ENCODE measurements around the gene SCAP.
A peak's percentile ranks its signal among the peaks of the same experiment; 100 is the strongest.
"Not testable (repeated sequence)": the region's sequence is repeated elsewhere in the genome, so short reads cannot be mapped to it uniquely, and the experiment has no call there.

SCAP gene

GRCh38 chr3:47475570-47476329 is at the start of gene SCAP:
SCAP (minus strand) TSS chr3:47475941; CDS start chr3:47442993, 32,948 bp downstream.
- peak; percentile 79 for DNase-seq

- no peak for DNase-seq
These were observed 47.8 kb upstream of the SCAP start for GRCh38 chr3:47523310-47524073.

GRCh38 chr3:47522082-47522987 is 46.6 kb upstream of the SCAP start:
- peak; percentile 70 for DNase-seq

GRCh38 chr3:47520756-47521155 is 45.0 kb upstream of the SCAP start:
- DNase-seq: no peak

GRCh38 chr3:47517937-47518336 is 42.2 kb upstream of the SCAP start:
- no peak for DNase-seq

- no peak for DNase-seq
These were observed 40.2 kb upstream of the SCAP start for GRCh38 chr3:47515864-47516319.

GRCh38 chr3:47515100-47515499 is 39.4 kb upstream of the SCAP start:
- DNase-seq: no peak

- DNase-seq: peak; percentile 83
These were observed 37.6 kb upstream of the SCAP start, which contains the start of gene ELP6 for GRCh38 chr3:47513125-47513929. ELP6 (minus strand) TSS chr3:47513712; CDS start chr3:47513590, 122 bp downstream.

- DNase-seq: no peak
These were observed 36.8 kb upstream of the SCAP start for GRCh38 chr3:47512416-47513124.

GRCh38 chr3:47505267-47505666 is 29.5 kb upstream of the SCAP start:
- DNase-seq: not testable (repeated sequence)

GRCh38 chr3:47504113-47504512 is 28.4 kb upstream of the SCAP start:
- DNase-seq: no peak

- no peak for DNase-seq
These were observed 27.3 kb upstream of the SCAP start for GRCh38 chr3:47503033-47503432.

GRCh38 chr3:47496892-47497291 is 21.2 kb upstream of the SCAP start:
- no peak for DNase-seq

- DNase-seq: no peak
These were observed 20.1 kb upstream of the SCAP start for GRCh38 chr3:47495886-47496285.

GRCh38 chr3:47495111-47495510 is 19.4 kb upstream of the SCAP start:
- DNase-seq: no peak

GRCh38 chr3:47491777-47492176 is 16.0 kb upstream of the SCAP start:
- no peak for DNase-seq

GRCh38 chr3:47491186-47491585 is 15.4 kb upstream of the SCAP start:
- no peak for DNase-seq

GRCh38 chr3:47487265-47487664 is 11.5 kb upstream of the SCAP start:
- DNase-seq: no peak

GRCh38 chr3:47485812-47486211 is 10.1 kb upstream of the SCAP start:
- DNase-seq: no peak

GRCh38 chr3:47482366-47482765 is 6.6 kb upstream of the SCAP start:
- no peak for DNase-seq

GRCh38 chr3:47481763-47482162 is 6.0 kb upstream of the SCAP start:
- not testable (repeated sequence) for DNase-seq

All from NCI-H1105 (cell line).